HG03571 (cell line): ENCODE data around the gene ERMARD.

ENCODE experiments used
- ATAC-seq: cut with Tn5 transposase; IDR thresholded peaks from one replicate; pipeline ENCODE4 v1.9.1; 2021; ENCODE audit not compliant: unreplicated experiment

ERMARD gene

GRCh38 chr6:169801396-169802160 is 50.2 kb downstream of the ERMARD start:
- no peak for ATAC-seq

DNA sequence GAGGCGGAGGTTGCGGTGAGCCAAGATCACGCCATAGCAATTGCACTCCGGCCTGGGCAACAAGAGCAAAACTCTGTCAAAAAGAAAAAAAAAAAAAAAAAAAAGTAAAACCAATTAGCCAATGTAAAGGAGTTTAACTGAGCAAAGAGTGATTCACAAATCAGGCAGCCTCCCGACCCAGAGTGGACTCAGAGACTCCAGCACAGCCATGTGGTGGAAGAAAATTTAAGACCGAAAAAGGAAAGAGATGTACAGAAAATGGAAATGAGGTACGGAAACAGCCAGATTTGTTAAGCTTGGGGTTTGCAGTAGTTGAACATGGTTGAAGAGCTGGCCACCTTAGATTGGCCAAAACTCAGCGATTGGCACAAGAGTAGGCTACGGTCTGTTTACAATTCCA is 51.4 kb downstream of the ERMARD start:
- no peak for ATAC-seq

- no peak for ATAC-seq
These were observed 51.9 kb downstream of the ERMARD start for GRCh38 chr6:169803271-169803811.

DNA sequence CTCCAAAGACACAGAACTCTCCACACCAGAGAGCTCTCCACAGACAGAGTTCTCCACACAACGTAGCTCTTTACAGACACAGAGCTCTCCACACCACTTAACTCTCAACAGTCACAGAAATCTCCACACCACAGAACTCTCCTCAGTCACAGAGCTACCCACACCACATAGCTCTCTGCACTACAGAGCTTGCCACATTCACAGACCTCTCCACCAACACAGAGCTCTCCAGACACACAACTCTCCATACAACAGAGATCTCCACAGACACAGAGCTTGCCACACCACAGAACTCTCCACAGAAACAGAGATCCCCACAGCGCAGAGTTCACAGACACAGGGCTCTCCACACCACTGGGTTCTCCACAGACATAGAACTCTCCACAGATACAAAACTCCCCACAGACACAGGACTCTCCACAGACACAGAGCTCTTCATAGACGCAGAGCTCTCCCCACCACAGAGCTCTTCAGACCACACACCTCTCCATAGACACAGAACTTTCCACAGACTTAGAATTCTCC is 52.5 kb downstream of the ERMARD start:
- no peak for ATAC-seq

DNA sequence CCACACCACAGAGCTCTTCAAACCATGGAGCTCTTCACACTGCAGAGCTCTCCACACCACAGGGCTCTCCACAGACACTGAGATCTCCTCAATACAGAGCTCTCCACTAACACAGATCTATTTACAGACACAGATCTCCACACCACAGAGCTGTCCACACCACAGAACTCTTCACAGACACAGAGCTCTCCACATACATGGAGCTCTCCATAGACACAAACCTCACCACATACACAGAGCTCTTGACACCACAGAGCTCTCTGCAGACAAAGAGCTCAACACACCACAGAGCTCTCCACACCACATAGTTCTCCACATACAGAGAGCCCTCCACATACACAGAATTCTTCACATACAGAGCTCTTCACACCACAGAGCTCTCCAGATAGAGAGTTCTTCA is 53.0 kb downstream of the ERMARD start:
- no peak for ATAC-seq

DNA sequence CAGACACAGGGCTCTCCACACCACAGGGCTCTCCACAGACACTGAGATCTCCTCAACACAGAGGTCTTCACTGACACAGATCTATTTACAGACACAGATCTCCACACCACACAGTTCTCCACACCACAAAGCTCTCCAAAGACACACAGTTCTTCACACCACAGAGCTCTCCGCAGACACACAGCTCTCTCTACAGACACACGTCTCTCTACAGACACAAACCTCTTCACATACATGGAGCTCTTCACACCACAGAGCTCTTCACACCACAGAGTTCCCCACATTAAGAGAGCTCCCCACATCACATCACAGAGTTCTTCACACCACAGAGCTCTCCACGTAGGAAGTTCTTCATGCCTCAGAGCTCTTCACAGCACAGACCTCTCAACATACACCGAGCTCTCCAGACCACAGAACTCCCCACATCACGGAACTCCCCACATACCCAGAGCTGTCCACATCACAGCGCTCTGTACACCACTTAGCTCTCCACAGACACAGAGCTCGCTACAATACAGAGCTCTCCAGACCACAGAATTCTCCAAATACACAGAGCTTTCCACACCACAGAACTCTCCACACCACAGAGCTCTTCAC is 53.9 kb downstream of the ERMARD start:
- ATAC-seq: no peak

- ATAC-seq: no peak
These were observed 55.3 kb downstream of the ERMARD start for GRCh38 chr6:169806701-169807100.

- ATAC-seq: no peak
These were observed 55.8 kb downstream of the ERMARD start for GRCh38 chr6:169807229-169807628.

- ATAC-seq: no peak
These were observed 56.5 kb downstream of the ERMARD start for GRCh38 chr6:169807699-169808607.

- ATAC-seq: no peak
These were observed 57.2 kb downstream of the ERMARD start for GRCh38 chr6:169808608-169808967.

- ATAC-seq: no peak
These were observed 58.0 kb downstream of the ERMARD start for GRCh38 chr6:169809386-169809785.

- ATAC-seq: no peak
These were observed 58.9 kb downstream of the ERMARD start for GRCh38 chr6:169810066-169810989.

- ATAC-seq: no peak
These were observed 59.6 kb downstream of the ERMARD start for GRCh38 chr6:169811072-169811471.

GRCh38 chr6:169811521-169812256 is 60.3 kb downstream of the ERMARD start:
- no peak for ATAC-seq

GRCh38 chr6:169812257-169812644 is 60.8 kb downstream of the ERMARD start:
- ATAC-seq: no peak

DNA sequence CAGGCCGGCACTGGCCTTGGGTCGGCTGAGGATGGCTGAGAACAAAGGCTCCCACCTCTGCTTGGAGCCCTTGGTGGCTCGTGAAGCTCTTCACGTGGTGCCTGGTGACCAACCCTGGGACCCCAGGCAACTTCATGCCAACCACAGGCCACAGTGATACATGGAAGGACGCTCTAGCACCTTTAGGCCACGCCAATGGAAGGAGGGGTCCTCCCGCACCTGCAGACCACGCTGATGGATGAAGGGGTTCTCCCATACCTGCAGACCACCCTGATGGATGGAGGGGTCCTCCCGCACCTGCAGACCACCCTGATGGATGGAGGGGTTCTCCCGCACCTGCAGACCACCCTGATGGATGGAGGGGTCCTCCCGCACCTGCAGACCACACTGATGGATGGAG is 62.5 kb downstream of the ERMARD start:
- ATAC-seq: no peak

DNA sequence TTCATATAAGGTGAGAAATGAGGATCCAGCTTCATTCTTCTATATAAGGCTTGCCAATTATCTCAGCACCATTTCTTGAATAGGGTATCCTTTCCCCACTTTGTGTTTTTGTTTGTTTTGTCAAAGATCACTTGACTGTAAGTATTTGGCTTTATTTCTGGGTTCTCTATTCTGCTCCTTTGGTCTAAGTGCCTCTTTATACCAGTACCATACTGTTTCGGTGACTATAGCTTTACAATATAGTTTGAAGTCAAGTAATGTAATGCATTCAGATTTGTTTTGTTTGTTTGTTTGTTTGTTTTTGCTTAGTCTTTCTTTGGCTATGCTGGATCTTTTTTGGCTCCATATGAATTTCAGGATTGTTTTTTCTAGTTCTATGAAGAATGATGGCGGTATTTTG is 64.6 kb downstream of the ERMARD start:
- no peak for ATAC-seq

- ATAC-seq: no peak
These were observed 65.6 kb downstream of the ERMARD start for GRCh38 chr6:169816975-169817374.

DNA sequence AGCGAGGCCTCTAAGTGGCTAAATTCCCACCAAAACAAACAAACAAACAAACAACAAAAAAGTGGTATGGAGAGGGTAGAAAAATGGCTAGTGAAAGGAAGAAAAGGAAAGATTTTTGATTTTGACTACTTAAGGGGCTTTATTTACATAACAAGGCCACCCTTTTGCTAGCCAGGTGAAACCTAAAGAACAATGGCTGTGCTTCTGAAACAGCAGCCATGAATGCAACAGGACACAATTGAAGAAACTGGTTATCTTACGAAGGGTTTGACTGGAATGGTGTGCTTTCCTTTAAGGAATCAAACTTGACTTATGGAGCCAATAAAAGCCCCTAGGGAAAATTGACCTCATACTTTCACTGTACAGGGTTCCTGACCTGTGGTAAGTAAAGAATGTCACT is 68.9 kb downstream of the ERMARD start:
- no peak for ATAC-seq

GRCh38 chr6:169824021-169824420 is 72.6 kb downstream of the ERMARD start:
- ATAC-seq: no peak
